Measurements from ENCODE around the gene STMP1.

GRCh38 chr7:135650831-135651573 is 11.3 kb upstream of the STMP1 start:
- TF ChIP-seq POLR2A (IDR thresholded peaks at IDR 0.05) (no peak), CTCF (IDR thresholded peaks at IDR 0.05) (no peak)
